Measurements from ENCODE around the gene NDUFA7. TPM values are rescaled to one million over a fixed set of nuclear protein-coding genes. Genes with fewer than 3 reads are reported as not detected.
A peak's percentile ranks its signal among the peaks of the same experiment; 100 is the strongest.

The NDUFA7 gene
- total RNA-seq, 4 donors from 2014 or later: 11.2 to 40.0 (median 18.6) TPM

DNA sequence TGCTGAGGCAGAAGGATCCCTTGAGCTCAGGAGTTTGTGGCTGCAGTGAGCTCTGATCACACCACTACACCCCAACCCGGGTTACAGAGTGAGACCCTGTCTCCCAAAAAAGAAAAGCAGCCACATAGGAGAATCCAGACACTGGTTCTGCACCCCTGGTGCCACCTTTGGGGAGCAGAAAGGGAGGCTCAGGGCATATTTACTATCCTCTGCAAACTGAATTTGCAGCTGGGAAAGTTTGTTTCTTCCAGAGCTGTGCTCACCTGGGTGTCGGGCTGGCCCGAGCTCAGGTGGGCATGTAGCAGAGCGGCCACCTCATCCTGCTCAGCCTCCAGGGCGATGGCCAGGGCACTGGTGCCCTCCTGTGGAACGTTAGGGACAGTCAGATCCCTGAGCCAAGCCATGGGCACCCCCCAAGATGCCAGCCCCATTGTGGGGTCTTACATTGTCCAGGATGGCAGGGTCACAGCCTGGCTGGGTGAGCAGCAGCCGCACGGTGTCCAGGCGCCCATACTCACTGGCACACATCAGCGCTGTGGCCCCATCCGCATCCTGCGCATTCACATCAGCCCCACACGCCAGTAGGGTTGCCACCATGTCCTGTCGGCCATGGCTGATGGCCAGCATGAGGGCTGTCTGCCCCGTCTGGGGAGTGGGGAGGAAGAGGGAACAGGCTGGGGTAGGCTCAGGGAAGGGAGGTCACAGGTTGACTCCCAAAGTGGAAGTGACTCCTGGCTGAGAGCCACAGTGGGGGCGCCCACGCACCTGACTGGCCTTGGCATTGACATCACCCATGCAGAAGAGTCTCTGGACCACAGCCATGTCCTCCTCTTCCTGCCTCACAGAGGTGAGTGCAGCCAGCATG lies 3.2 kb upstream of the NDUFA7 start:
- Histone ChIP-seq H3K27ac (no peak overlapping the region), H3K27me3 (peaks cover 7% of the 10 kb centered on the region), H3K36me3 (no peaks in the 10 kb centered on the region), H3K4me3 (no peak overlapping the region), H3K4me1 (peaks cover 20 to 29% (median 24%) of the 10 kb centered on the region in 4 donors), H3K9me3 (no peaks in the 10 kb centered on the region)
- 78% methylated on average over 17 of the region's 17 CpGs; no CpG with 5 or more reads in 1 of the 2 donors for WGBS, 2 donors (ENCODE audit: low coverage in 1 of 2)
- intact Hi-C loops (cut with DNase I; ENCODE audit: low total_unique reads) (no loop called here), in situ Hi-C loops (cut with MboI; ENCODE audit: low pct_ligation_motif_present in 1 of 4, low pct_unique_long_range_greater_than_20kb in 1 of 4, low sequenced_read_pairs in 3 of 4) (loop anchor here in 1 of 4 donors (5.0 kb wide), 1 partner anchor 57 kb away; no protein-coding TSS in a partner anchor)
- DNase-seq: no peak
- peak in 1 of 3 donors; percentile 27 for TF ChIP-seq POLR2AphosphoS5 (IDR thresholded peaks at IDR 0.05)
- no peak for TF ChIP-seq POLR2A (IDR thresholded peaks at IDR 0.05)
- TF ChIP-seq, protein P1, sequence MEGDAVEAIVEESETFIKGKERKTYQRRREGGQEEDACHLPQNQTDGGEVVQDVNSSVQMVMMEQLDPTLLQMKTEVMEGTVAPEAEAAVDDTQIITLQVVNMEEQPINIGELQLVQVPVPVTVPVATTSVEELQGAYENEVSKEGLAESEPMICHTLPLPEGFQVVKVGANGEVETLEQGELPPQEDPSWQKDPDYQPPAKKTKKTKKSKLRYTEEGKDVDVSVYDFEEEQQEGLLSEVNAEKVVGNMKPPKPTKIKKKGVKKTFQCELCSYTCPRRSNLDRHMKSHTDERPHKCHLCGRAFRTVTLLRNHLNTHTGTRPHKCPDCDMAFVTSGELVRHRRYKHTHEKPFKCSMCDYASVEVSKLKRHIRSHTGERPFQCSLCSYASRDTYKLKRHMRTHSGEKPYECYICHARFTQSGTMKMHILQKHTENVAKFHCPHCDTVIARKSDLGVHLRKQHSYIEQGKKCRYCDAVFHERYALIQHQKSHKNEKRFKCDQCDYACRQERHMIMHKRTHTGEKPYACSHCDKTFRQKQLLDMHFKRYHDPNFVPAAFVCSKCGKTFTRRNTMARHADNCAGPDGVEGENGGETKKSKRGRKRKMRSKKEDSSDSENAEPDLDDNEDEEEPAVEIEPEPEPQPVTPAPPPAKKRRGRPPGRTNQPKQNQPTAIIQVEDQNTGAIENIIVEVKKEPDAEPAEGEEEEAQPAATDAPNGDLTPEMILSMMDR (IDR thresholded peaks at IDR 0.05): no peak
- TF ChIP-seq EP300 (IDR thresholded peaks at IDR 0.05; ENCODE audit: low read depth): no peak

DNA sequence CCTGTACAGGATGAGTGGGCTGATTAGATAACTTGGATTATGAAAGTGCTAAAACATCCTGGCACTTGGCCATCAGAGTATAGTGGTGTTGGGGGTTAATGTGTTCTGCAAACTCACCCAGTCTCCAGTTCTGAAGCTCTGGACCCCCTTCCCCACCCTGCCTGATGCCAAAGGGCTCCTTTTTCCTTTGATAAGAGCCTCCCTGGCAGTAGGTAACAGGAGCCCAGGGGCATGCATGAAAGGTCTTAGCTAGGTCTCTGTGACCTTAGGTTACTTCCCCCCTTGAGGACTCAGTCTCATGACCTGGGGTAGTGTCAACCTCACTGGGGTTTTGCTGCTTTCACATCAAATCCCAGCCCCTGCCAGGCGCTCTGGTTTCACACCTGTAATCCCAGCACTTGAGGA lies 2.6 kb upstream of the NDUFA7 start:
- H3K4me1 ChIP-seq: peaks cover 20 to 29% (median 24%) of the 10 kb centered on the region in 4 donors
- peaks cover 7% of the 10 kb centered on the region for H3K27me3 ChIP-seq
- no peak overlapping the region for H3K27ac ChIP-seq
- no peak overlapping the region for H3K4me3 ChIP-seq
- intact Hi-C loops (cut with DNase I; ENCODE audit: low total_unique reads) (no loop called here), in situ Hi-C loops (cut with MboI; ENCODE audit: low pct_ligation_motif_present in 1 of 4, low pct_unique_long_range_greater_than_20kb in 1 of 4, low sequenced_read_pairs in 3 of 4) (loop anchor here in 1 of 4 donors (5.0 kb wide), 1 partner anchor 56 kb away; no protein-coding TSS in a partner anchor)
- H3K9me3 ChIP-seq: no peaks in the 10 kb centered on the region
- TF ChIP-seq, protein P1 (IDR thresholded peaks at IDR 0.05): no peak
- no peak for TF ChIP-seq POLR2AphosphoS5 (IDR thresholded peaks at IDR 0.05)
- TF ChIP-seq POLR2A (IDR thresholded peaks at IDR 0.05): no peak
- TF ChIP-seq EP300 (IDR thresholded peaks at IDR 0.05; ENCODE audit: low read depth): no peak
- no peaks in the 10 kb centered on the region for H3K36me3 ChIP-seq
- WGBS, 2 donors (ENCODE audit: low coverage in 1 of 2): 73% methylated on average over 1 of the region's 1 CpG; no CpG with 5 or more reads in 1 of the 2 donors
- no peak for DNase-seq

DNA sequence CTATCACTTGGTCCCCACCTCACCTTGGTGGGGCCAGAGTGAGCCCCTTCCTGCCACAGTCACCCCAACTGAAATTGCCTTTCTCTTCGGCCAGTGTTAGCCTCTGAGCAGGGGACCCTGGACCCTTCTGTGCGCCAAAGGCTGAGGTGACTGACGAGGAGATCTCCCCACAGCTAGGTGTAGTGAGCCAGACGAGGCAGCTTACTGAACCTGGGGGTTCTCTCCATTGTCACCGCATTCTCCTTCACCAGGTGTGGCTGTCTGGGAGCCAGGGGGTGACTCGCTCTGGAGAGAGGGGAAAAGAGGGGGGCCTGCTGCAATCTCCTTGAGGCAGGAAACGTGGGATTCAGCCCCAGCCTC lies 1.4 kb upstream of the NDUFA7 start:
- peaks cover 3% of the 10 kb centered on the region for H3K27me3 ChIP-seq
- DNase-seq: no peak
- H3K9me3 ChIP-seq: no peaks in the 10 kb centered on the region
- H3K27ac ChIP-seq: peak overlapping the region; percentile 90 to 96 (median 94)
- peak overlapping the region in 3 of 4 donors; percentile 76 to 88 (median 86) for H3K4me3 ChIP-seq
- TF ChIP-seq EP300 (IDR thresholded peaks at IDR 0.05; ENCODE audit: low read depth): no peak
- no peak for TF ChIP-seq POLR2A (IDR thresholded peaks at IDR 0.05)
- no peak for TF ChIP-seq POLR2AphosphoS5 (IDR thresholded peaks at IDR 0.05)
- H3K4me1 ChIP-seq: peaks cover 20 to 29% (median 24%) of the 10 kb centered on the region in 4 donors
- intact Hi-C loops (cut with DNase I; ENCODE audit: low total_unique reads): no loop called here
- in situ Hi-C loops (cut with MboI; ENCODE audit: low pct_ligation_motif_present in 1 of 4, low pct_unique_long_range_greater_than_20kb in 1 of 4, low sequenced_read_pairs in 3 of 4): loop anchor here in 1 of 4 donors (5.0 kb wide), 1 partner anchor 55 kb away; no protein-coding TSS in a partner anchor
- WGBS, 2 donors (ENCODE audit: low coverage in 1 of 2): 53% methylated on average over 6 of the region's 7 CpGs; no CpG with 5 or more reads in 1 of the 2 donors
- H3K36me3 ChIP-seq: no peaks in the 10 kb centered on the region

DNA sequence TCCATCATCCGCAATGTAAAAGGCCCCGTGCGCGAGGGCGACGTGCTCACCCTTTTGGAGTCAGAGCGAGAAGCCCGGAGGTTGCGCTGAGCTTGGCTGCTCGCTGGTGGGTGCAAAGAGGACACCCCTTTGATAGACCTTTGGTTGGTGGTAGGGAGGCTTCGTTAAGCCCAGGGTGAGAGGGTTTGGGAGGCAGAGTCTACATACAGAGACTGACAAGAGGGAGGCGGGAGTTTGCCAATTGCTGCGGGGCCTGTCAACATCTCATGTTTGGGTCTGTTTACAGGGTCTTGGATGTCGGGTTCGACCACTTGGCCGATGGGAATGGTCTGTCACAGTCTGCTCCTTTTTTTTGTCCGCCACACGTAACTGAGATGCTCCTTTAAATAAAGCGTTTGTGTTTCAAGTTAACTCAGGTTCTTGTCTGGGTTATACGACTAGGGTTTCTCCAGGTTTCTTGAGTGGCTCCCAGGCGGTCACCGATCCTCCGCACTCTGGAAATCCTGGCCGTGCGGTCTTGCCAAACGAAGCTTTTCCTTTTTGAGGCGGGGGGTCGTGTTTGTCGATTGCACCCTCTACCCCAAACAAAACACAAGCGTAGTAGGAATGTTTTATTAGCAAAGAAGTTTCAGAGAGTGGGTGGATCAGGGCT lies 937 bp upstream of the NDUFA7 start:
- in situ Hi-C loops (cut with MboI; ENCODE audit: low pct_ligation_motif_present in 1 of 4, low pct_unique_long_range_greater_than_20kb in 1 of 4, low sequenced_read_pairs in 3 of 4): loop anchor here in 1 of 4 donors (5.0 kb wide), 1 partner anchor 55 kb away; no protein-coding TSS in a partner anchor

More for the DNA sequence above, 937 bp upstream of the NDUFA7 start:
- Histone ChIP-seq H3K36me3 (no peaks in the 10 kb centered on the region), H3K4me3 (peak overlapping the region; percentile 76 to 99 (median 87)), H3K4me1 (peaks cover 20 to 29% (median 24%) of the 10 kb centered on the region in 4 donors), H3K9me3 (no peaks in the 10 kb centered on the region), H3K27me3 (no peaks in the 10 kb centered on the region), H3K27ac (peak overlapping the region; percentile 90 to 96 (median 94))
- no peak for DNase-seq
- intact Hi-C loops (cut with DNase I; ENCODE audit: low total_unique reads): no loop called here
- WGBS, 2 donors (ENCODE audit: low coverage in 1 of 2): 11% methylated on average over 30 of the region's 30 CpGs; no CpG with 5 or more reads in 1 of the 2 donors
- TF ChIP-seq EP300 (IDR thresholded peaks at IDR 0.05; ENCODE audit: low read depth) (no peak), POLR2AphosphoS5 (IDR thresholded peaks at IDR 0.05) (no peak), POLR2A (IDR thresholded peaks at IDR 0.05) (no peak)
- TF ChIP-seq, protein P1 (IDR thresholded peaks at IDR 0.05): no peak
